ENCODE results near the gene OSBPL10. TPM values are rescaled to one million over a fixed set of nuclear protein-coding genes. Genes with fewer than 3 reads are reported as not detected.
"Not testable (repeated sequence)": the region's sequence is repeated elsewhere in the genome, so short reads cannot be mapped to it uniquely, and the experiment has no call there.

Gene OSBPL10
- total and polyA plus RNA-seq, 2 donors (not counting 1 experiment from before 2014, with no cell fraction given) = 7.1 to 7.5 TPM

DNA sequence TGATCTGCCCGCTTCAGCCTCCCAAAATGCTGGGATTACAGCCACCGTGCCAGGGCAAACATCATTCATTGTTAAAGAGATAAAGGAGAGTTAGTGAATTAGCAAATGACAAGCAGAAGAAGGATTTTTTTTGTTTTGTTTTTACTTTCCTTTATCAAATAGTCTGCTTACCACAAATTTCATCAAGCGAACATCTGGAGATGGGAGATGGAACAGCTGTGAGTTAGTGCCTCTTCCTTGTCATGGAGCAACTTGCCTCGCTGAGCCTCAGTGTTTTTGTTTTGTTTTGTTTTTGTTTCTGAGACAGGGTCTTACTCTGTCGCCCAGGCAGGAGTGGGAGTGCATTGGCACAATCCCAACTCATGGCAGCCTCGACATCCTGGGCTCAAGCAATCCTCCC, 16.4 kb upstream of the OSBPL10 start:
- Histone ChIP-seq H3K27me3 (ENCODE audit: control insufficient read depth, insufficient read depth, low read length) (peaks cover 2% of the 10 kb centered on the region), H3K27ac (ENCODE audit: insufficient read depth, low read length) (no peak overlapping the region), H3K4me2 (ENCODE audit: extremely low read depth, insufficient read depth, low read length) (no peak overlapping the region), H3K9me3 (ENCODE audit: control insufficient read depth, insufficient read depth, low read depth, low read length) (no peaks in the 10 kb centered on the region), H4K20me1 (ENCODE audit: control insufficient read depth, extremely low read depth, insufficient read depth, low read length) (no peaks in the 10 kb centered on the region), H3K79me2 (ENCODE audit: control insufficient read depth, insufficient read depth, low read length) (no peaks in the 10 kb centered on the region), H3K9ac (ENCODE audit: insufficient read depth, low read length) (no peak overlapping the region), H2AFZ (ENCODE audit: low read length) (no peak overlapping the region), H3K36me3 (ENCODE audit: control insufficient read depth, insufficient read depth, low read length) (no peaks in the 10 kb centered on the region), H3K4me1 (ENCODE audit: control insufficient read depth, extremely low read depth, insufficient read depth, low read length) (no peaks in the 10 kb centered on the region), H3K4me3 (replicated peaks in 1 of 4; ENCODE audit: control extremely low read depth in 1 of 4, insufficient read depth in 1 of 4, low read depth in 3 of 4, low read length in 4 of 4) (no peak overlapping the region)
- TF ChIP-seq, protein P1, sequence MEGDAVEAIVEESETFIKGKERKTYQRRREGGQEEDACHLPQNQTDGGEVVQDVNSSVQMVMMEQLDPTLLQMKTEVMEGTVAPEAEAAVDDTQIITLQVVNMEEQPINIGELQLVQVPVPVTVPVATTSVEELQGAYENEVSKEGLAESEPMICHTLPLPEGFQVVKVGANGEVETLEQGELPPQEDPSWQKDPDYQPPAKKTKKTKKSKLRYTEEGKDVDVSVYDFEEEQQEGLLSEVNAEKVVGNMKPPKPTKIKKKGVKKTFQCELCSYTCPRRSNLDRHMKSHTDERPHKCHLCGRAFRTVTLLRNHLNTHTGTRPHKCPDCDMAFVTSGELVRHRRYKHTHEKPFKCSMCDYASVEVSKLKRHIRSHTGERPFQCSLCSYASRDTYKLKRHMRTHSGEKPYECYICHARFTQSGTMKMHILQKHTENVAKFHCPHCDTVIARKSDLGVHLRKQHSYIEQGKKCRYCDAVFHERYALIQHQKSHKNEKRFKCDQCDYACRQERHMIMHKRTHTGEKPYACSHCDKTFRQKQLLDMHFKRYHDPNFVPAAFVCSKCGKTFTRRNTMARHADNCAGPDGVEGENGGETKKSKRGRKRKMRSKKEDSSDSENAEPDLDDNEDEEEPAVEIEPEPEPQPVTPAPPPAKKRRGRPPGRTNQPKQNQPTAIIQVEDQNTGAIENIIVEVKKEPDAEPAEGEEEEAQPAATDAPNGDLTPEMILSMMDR (conservative IDR thresholded peaks at IDR 0.05 in 1 of 2, IDR thresholded peaks at IDR 0.05 in 1 of 2; ENCODE audit: low read depth in 1 of 2, low read length in 2 of 2) = no peak
- TF ChIP-seq EZH2 (IDR thresholded peaks at IDR 0.05; ENCODE audit: low read length, missing control alignments) = no peak
- DNase-seq (ENCODE audit: low read depth in 2 of 2) = peak in 1 of 2 donors; percentile 23

DNA sequence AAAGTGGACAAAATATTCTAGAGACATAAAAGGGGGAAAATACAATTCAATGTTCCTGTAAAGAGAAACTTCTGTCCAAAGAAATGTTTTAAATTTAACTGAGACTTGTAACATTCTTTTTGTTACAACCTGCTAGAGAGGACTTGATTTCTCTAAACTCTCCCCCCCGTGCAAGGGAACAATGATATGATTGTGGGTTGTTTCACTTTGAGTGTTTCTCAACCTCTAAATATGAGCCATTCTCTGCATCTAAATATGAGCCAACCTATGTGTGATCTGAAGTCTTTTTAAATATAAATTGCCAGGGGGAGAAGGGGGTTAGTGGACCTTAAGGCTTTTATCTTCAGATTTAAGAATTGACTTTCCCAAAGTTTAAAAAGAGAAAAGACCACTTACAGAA, 15.1 kb upstream of the OSBPL10 start:
- Histone ChIP-seq H3K9me3 (ENCODE audit: control insufficient read depth, insufficient read depth, low read depth, low read length) (no peaks in the 10 kb centered on the region), H3K79me2 (ENCODE audit: control insufficient read depth, insufficient read depth, low read length) (no peaks in the 10 kb centered on the region), H4K20me1 (ENCODE audit: control insufficient read depth, extremely low read depth, insufficient read depth, low read length) (no peaks in the 10 kb centered on the region), H3K4me1 (ENCODE audit: control insufficient read depth, extremely low read depth, insufficient read depth, low read length) (no peaks in the 10 kb centered on the region), H3K9ac (ENCODE audit: insufficient read depth, low read length) (no peak overlapping the region), H3K27ac (ENCODE audit: insufficient read depth, low read length) (no peak overlapping the region), H3K36me3 (ENCODE audit: control insufficient read depth, insufficient read depth, low read length) (no peaks in the 10 kb centered on the region), H3K27me3 (ENCODE audit: control insufficient read depth, insufficient read depth, low read length) (peaks cover 2% of the 10 kb centered on the region), H3K4me2 (ENCODE audit: extremely low read depth, insufficient read depth, low read length) (no peak overlapping the region), H2AFZ (ENCODE audit: low read length) (no peak overlapping the region), H3K4me3 (replicated peaks in 1 of 4; ENCODE audit: control extremely low read depth in 1 of 4, insufficient read depth in 1 of 4, low read depth in 3 of 4, low read length in 4 of 4) (no peak overlapping the region)
- TF ChIP-seq, protein P1 (conservative IDR thresholded peaks at IDR 0.05 in 1 of 2, IDR thresholded peaks at IDR 0.05 in 1 of 2; ENCODE audit: low read depth in 1 of 2, low read length in 2 of 2) = no peak
- no peak for TF ChIP-seq EZH2 (IDR thresholded peaks at IDR 0.05; ENCODE audit: low read length, missing control alignments)
- DNase-seq (ENCODE audit: low read depth in 2 of 2) = no peak

DNA sequence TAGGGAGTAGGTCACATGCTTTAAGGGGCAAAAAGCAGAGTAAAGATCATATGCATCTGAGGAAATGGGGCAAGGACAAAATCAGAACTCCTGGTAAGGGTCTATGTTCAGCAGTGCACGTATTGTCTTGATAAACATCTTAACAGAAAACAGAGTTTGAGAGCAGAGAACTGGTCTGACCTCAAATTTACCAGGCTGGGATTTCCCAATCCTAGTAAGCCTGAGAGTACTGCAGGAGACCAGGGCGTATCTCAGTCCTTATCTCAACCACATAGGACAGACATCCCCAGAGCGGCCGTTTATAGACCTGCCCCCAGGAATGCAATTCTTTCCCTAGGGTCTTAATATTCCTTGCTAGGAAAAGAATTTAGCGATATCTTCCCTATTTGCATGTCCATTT, 14.0 kb upstream of the OSBPL10 start:
- H3K4me3 ChIP-seq (replicated peaks in 1 of 4; ENCODE audit: control extremely low read depth in 1 of 4, insufficient read depth in 1 of 4, low read depth in 3 of 4, low read length in 4 of 4); H3K27me3 ChIP-seq (ENCODE audit: control insufficient read depth, insufficient read depth, low read length); H4K20me1 ChIP-seq (ENCODE audit: control insufficient read depth, extremely low read depth, insufficient read depth, low read length); DNase-seq (ENCODE audit: low read depth in 2 of 2); H3K9me3 ChIP-seq (ENCODE audit: control insufficient read depth, insufficient read depth, low read depth, low read length); H3K4me2 ChIP-seq (ENCODE audit: extremely low read depth, insufficient read depth, low read length); H3K36me3 ChIP-seq (ENCODE audit: control insufficient read depth, insufficient read depth, low read length); H3K4me1 ChIP-seq (ENCODE audit: control insufficient read depth, extremely low read depth, insufficient read depth, low read length); H3K9ac ChIP-seq (ENCODE audit: insufficient read depth, low read length); H3K79me2 ChIP-seq (ENCODE audit: control insufficient read depth, insufficient read depth, low read length); H3K27ac ChIP-seq (ENCODE audit: insufficient read depth, low read length); H2AFZ ChIP-seq (ENCODE audit: low read length): not testable (repeated sequence)

All from fibroblast of lung (primary cell).